Activated CD4-positive, alpha-beta T cell treated with anti-CD3 and anti-CD28 coated beads, Interleukin-2, amount 50 U/mL, for 4 hours (primary cell): ENCODE results near the gene F9.
"Not testable (repeated sequence)": the region's sequence is repeated elsewhere in the genome, so short reads cannot be mapped to it uniquely, and the experiment has no call there.

Experiments
- DNase-seq, 2 experiments: peaks; one replicate each; pipeline ENCODE4 v3.0.0-alpha.2; 2020

Gene F9

GRCh38 chrX:139530550-139530949 is at the start of gene F9:
TSS of gene F9 (plus strand) at chrX:139530739. CDS start at chrX:139530765, 26 bp downstream.
- no peak for DNase-seq

GRCh38 chrX:139483699-139484098 is 46.8 kb upstream of the F9 start:
- DNase-seq = no peak

- DNase-seq = no peak
Measured at GRCh38 chrX:139484591-139484990, 45.9 kb upstream of the F9 start.

GRCh38 chrX:139495324-139495723 is 35.2 kb upstream of the F9 start:
- DNase-seq = no peak

GRCh38 chrX:139506333-139506732 is 24.2 kb upstream of the F9 start:
- DNase-seq = no peak

- DNase-seq = no peak
Measured at GRCh38 chrX:139508099-139508498, 22.4 kb upstream of the F9 start.

GRCh38 chrX:139518475-139518874 is 12.1 kb upstream of the F9 start:
- no peak for DNase-seq

- not testable (repeated sequence) for DNase-seq
Measured at GRCh38 chrX:139528829-139529228, 1.7 kb upstream of the F9 start.

- DNase-seq = no peak
Measured at GRCh38 chrX:139532834-139533233, 2.3 kb downstream of the F9 start.

GRCh38 chrX:139533444-139533843 is 2.9 kb downstream of the F9 start:
- DNase-seq = no peak

GRCh38 chrX:139538907-139539790 is 8.6 kb downstream of the F9 start:
- no peak for DNase-seq

- DNase-seq = no peak
Measured at GRCh38 chrX:139542652-139543051, 12.1 kb downstream of the F9 start.

- DNase-seq = no peak
Measured at GRCh38 chrX:139543920-139544319, 13.4 kb downstream of the F9 start.

- DNase-seq = no peak
Measured at GRCh38 chrX:139544591-139544990, 14.1 kb downstream of the F9 start.

- no peak for DNase-seq
Measured at GRCh38 chrX:139554376-139554775, 23.8 kb downstream of the F9 start.

GRCh38 chrX:139554991-139555675 is 24.6 kb downstream of the F9 start:
- DNase-seq = no peak

- no peak for DNase-seq
Measured at GRCh38 chrX:139559383-139560042, 29.0 kb downstream of the F9 start.

- no peak for DNase-seq
Measured at GRCh38 chrX:139560221-139560620, 29.7 kb downstream of the F9 start.

GRCh38 chrX:139563251-139563650 is 32.7 kb downstream of the F9 start:
- no peak for DNase-seq

- no peak for DNase-seq
Measured at GRCh38 chrX:139566981-139567380, 36.4 kb downstream of the F9 start.

GRCh38 chrX:139581068-139581467 is 50.5 kb downstream of the F9 start:
- no peak for DNase-seq

- DNase-seq = no peak
Measured at GRCh38 chrX:139585613-139586012, 55.1 kb downstream of the F9 start.

GRCh38 chrX:139596068-139596467 is 65.5 kb downstream of the F9 start:
- no peak for DNase-seq

GRCh38 chrX:139600105-139600504 is 69.6 kb downstream of the F9 start:
- DNase-seq = no peak
